CD4-positive, alpha-beta T cell (primary cell): ENCODE measurements around the gene ITSN2. TPM values are rescaled to one million over a fixed set of nuclear protein-coding genes. Genes with fewer than 3 reads are reported as not detected.

ENCODE experiments used
- ATAC-seq: fragments of 200-7000 bp; cut with Tn5 transposase; one replicate; pipeline ENCODE4 v1.10.0; 2022; ENCODE audit warnings: mild to moderate bottlenecking; ENCODE audit not compliant: poor library complexity
- CTCF ChIA-PET: fragments of 350-600 bp; sonication (Branson Sonifier 250); formaldehyde crosslinking; loops from one replicate; lab custom pipeline; 2021; ENCODE audit warnings: antibody characterized with exemption, inconsistent platforms; lab: Charles Lee
- POLR2A ChIA-PET: fragments of 350-600 bp; sonication (Branson Sonifier 250); formaldehyde crosslinking; loops from one replicate; lab custom pipeline; 2021; ENCODE audit warnings: antibody characterized with exemption, inconsistent platforms; lab: Charles Lee
- DNase-seq, 14 experiments: peaks; one replicate each; pipeline ENCODE4 v3.0.0-alpha.2; 2013 to 2020; ENCODE audit warnings: mixed read lengths in 2 of 14
- H3K27ac ChIP-seq, 2 donors: one replicate each; pipeline versions ENCODE4 v1.5.1 to v1.7.0; 2013; ENCODE audit warnings: low read length in 2 of 2, low read depth in 1 of 2, mild to moderate bottlenecking in 1 of 2
- H3K27me3 ChIP-seq, 2 experiments: 1 replicate in 1 of 2; 2 replicates in 1 of 2; pipeline versions ENCODE4 v1.6.1 to v1.7.0; 2013; ENCODE audit warnings: low read length in 2 of 2, control low read depth in 1 of 2, mild to moderate bottlenecking in 1 of 2, moderate library complexity in 1 of 2; ENCODE audit not compliant: insufficient read depth in 2 of 2, control insufficient read depth in 1 of 2
- H3K36me3 ChIP-seq: one replicate; pipeline ENCODE4 v1.6.1; 2013; ENCODE audit warnings: low read length, control low read depth; ENCODE audit not compliant: insufficient read depth
- H3K4me1 ChIP-seq: one replicate; pipeline ENCODE4 v1.6.1; 2013; ENCODE audit warnings: low read length, control low read depth; ENCODE audit not compliant: insufficient read depth
- H3K4me3 ChIP-seq: one replicate; pipeline ENCODE4 v1.5.1; 2013; ENCODE audit warnings: mild to moderate bottlenecking, low read length, moderate library complexity
- H3K9me3 ChIP-seq, 2 experiments: 1 replicate in 1 of 2; 2 replicates in 1 of 2; pipeline versions ENCODE4 v1.6.1 to v1.7.0; 2013; ENCODE audit warnings: low read length in 2 of 2, mild to moderate bottlenecking in 2 of 2, control low read depth in 1 of 2, moderate library complexity in 1 of 2; ENCODE audit not compliant: control insufficient read depth in 1 of 2, insufficient read depth in 1 of 2
- H3K27ac Mint-ChIP-seq: one replicate; pipeline ENCODE4 v1.8.0; 2020; ENCODE audit warnings: mixed read lengths
- H3K27me3 Mint-ChIP-seq: one replicate; pipeline ENCODE4 v1.8.0; 2021; ENCODE audit warnings: mixed read lengths
- H3K36me3 Mint-ChIP-seq: one replicate; pipeline ENCODE4 v1.8.0; 2021; ENCODE audit warnings: low read depth, mixed read lengths
- H3K4me1 Mint-ChIP-seq: one replicate; pipeline ENCODE4 v1.8.0; 2021; ENCODE audit warnings: low read depth, mixed read lengths
- H3K4me3 Mint-ChIP-seq: one replicate; pipeline ENCODE4 v1.8.0; 2020; ENCODE audit warnings: mild to moderate bottlenecking, mixed read lengths
- H3K9me3 Mint-ChIP-seq: one replicate; pipeline ENCODE4 v1.8.0; 2020; ENCODE audit warnings: mixed read lengths
- CTCF ChIP-seq: fragments of 200-600 bp; IDR thresholded peaks from one replicate; pipeline ENCODE4 v1.8.0; 2022; ENCODE audit warnings: antibody characterized with exemption, mild to moderate bottlenecking
- intact Hi-C, 2 experiments: fragments of 100-400 bp; cut with DNase I in 1 of 2; cut with micrococcal nuclease in 1 of 2; formaldehyde crosslinking; loops; one replicate each; pipeline versions ENCODE4 v1.15.1 to v1.9.0; 2023 to 2025; cut with DNase I, micrococcal nuclease
- total RNA-seq, 174 experiments: library from RNA in 2 of 174; stranded (reverse) in 2 of 174; gene quantifications; one replicate each; pipeline ENCODE4 v1.2.3 and lab custom pipeline; 2021 to 2026

ITSN2 gene
- total RNA-seq, 2 experiments from 2014 or later = 75.4 to 77.1 TPM

- H3K27me3 ChIP-seq = no peaks in the 10 kb centered on the region
- no peaks in the 10 kb centered on the region for H3K9me3 Mint-ChIP-seq
- H3K27me3 Mint-ChIP-seq = no peaks in the 10 kb centered on the region
- no peak overlapping the region for H3K4me3 ChIP-seq
- no peaks in the 10 kb centered on the region for H3K4me1 Mint-ChIP-seq
- H3K9me3 ChIP-seq = no peaks in the 10 kb centered on the region
- DNase-seq = no peak
- ChIA-PET CTCF (interaction anchor here (0.7 kb wide), 1 partner anchor 542 kb away, joined by 3 read pairs; no protein-coding TSS in a partner anchor), POLR2A (interaction anchor here (1.0 kb wide), 1 partner anchor 16 kb away, joined by 3 read pairs; no protein-coding TSS in a partner anchor)
- peaks cover 97% of the 10 kb centered on the region for H3K36me3 Mint-ChIP-seq
- ATAC-seq = no peak
- no peak overlapping the region for H3K27ac ChIP-seq
- peaks cover 90% of the 10 kb centered on the region for H3K36me3 ChIP-seq
- H3K4me3 Mint-ChIP-seq = no peak overlapping the region
- intact Hi-C loops = no loop called here
- no peaks in the 10 kb centered on the region for H3K4me1 ChIP-seq
- TF ChIP-seq CTCF = no peak
- H3K27ac Mint-ChIP-seq = no peak overlapping the region
These were observed 88.1 kb downstream of the ITSN2 start for GRCh38 chr2:24272161-24272802.

- Mint-ChIP-seq H3K27ac (no peak overlapping the region), H3K36me3 (peaks cover 90% of the 10 kb centered on the region), H3K4me3 (no peak overlapping the region), H3K27me3 (no peaks in the 10 kb centered on the region), H3K4me1 (no peaks in the 10 kb centered on the region), H3K9me3 (no peaks in the 10 kb centered on the region)
- H3K27ac ChIP-seq = no peak overlapping the region
- H3K9me3 ChIP-seq = no peaks in the 10 kb centered on the region
- ATAC-seq (no peak), DNase-seq (no peak)
- H3K4me3 ChIP-seq = no peak overlapping the region
- no peak for TF ChIP-seq CTCF
- no peaks in the 10 kb centered on the region for H3K4me1 ChIP-seq
- intact Hi-C loops = no loop called here
- ChIA-PET POLR2A (no interaction called here), CTCF (interaction anchor here (0.6 kb wide), 1 partner anchor 9 kb away, joined by 3 read pairs; no protein-coding TSS in a partner anchor)
- no peaks in the 10 kb centered on the region for H3K27me3 ChIP-seq
- H3K36me3 ChIP-seq = peaks cover 82% of the 10 kb centered on the region
These were observed 91.1 kb downstream of the ITSN2 start for GRCh38 chr2:24269265-24269664.

GRCh38 chr2:24265212-24265611 lies 95.1 kb downstream of the ITSN2 start:
- Mint-ChIP-seq H3K4me3 (no peak overlapping the region), H3K36me3 (peaks cover 86% of the 10 kb centered on the region), H3K27ac (peak overlapping the region; percentile 23), H3K4me1 (no peaks in the 10 kb centered on the region), H3K9me3 (no peaks in the 10 kb centered on the region), H3K27me3 (no peaks in the 10 kb centered on the region)
- no peak for TF ChIP-seq CTCF
- H3K36me3 ChIP-seq = peaks cover 64% of the 10 kb centered on the region
- ChIA-PET CTCF (no interaction called here), POLR2A (interaction anchor here (0.6 kb wide), 1 partner anchor 8 kb away, joined by 4 read pairs; no protein-coding TSS in a partner anchor)
- H3K4me1 ChIP-seq = no peaks in the 10 kb centered on the region
- H3K9me3 ChIP-seq = no peaks in the 10 kb centered on the region
- H3K27ac ChIP-seq = no peak overlapping the region
- DNase-seq = no peak
- ATAC-seq = no peak
- no peak overlapping the region for H3K4me3 ChIP-seq
- H3K27me3 ChIP-seq = no peaks in the 10 kb centered on the region
- intact Hi-C loops = no loop called here
